Ishikawa (cell line): ENCODE results near the gene ZG16B.

ENCODE experiments used
- CEBPB ChIP-seq: IDR thresholded peaks from 2 replicates; pipeline ENCODE4 v1.6.1; 2012
- CREB1 ChIP-seq: IDR thresholded peaks from 2 replicates; pipeline ENCODE4 v1.6.1; 2012; ENCODE audit warnings: low read depth
- EGR1 ChIP-seq: IDR thresholded peaks from 2 replicates; pipeline ENCODE4 v1.6.1; 2012
- EP300 ChIP-seq: IDR thresholded peaks from 2 replicates; pipeline ENCODE4 v1.6.1; 2012; ENCODE audit warnings: borderline replicate concordance
- FOXM1 ChIP-seq: IDR thresholded peaks from 2 replicates; pipeline ENCODE4 v1.6.1; 2012; ENCODE audit warnings: low read depth, borderline replicate concordance
- NFIC ChIP-seq: IDR thresholded peaks from 2 replicates; pipeline ENCODE4 v1.6.1; 2012
- RAD21 ChIP-seq: IDR thresholded peaks from 2 replicates; pipeline ENCODE4 v1.6.1; 2012; ENCODE audit warnings: low read depth
- TAF1 ChIP-seq: IDR thresholded peaks from 2 replicates; pipeline ENCODE4 v1.6.1; 2012; ENCODE audit warnings: low read depth, mild to moderate bottlenecking
- TCF12 ChIP-seq: IDR thresholded peaks from 2 replicates; pipeline ENCODE4 v1.6.1; 2012; ENCODE audit warnings: low read depth
- TEAD4 ChIP-seq: IDR thresholded peaks from 2 replicates; pipeline ENCODE4 v1.6.1; 2012
- YY1 ChIP-seq: IDR thresholded peaks from 2 replicates; pipeline ENCODE4 v1.6.1; 2012; ENCODE audit warnings: low read depth
- ZBTB7A ChIP-seq: IDR thresholded peaks from 2 replicates; pipeline ENCODE4 v1.6.1; 2012; ENCODE audit warnings: low read depth
- TF ChIP-seq, protein P1 (sequence below): IDR thresholded peaks from 2 replicates; pipeline ENCODE4 v1.6.1; 2012; ENCODE audit warnings: low read depth, mild to moderate bottlenecking
- TF ChIP-seq, protein P2 (sequence below): IDR thresholded peaks from 2 replicates; pipeline ENCODE4 v1.6.1; 2012
- TF ChIP-seq, protein P3 (sequence below): IDR thresholded peaks from 2 replicates; pipeline ENCODE4 v1.6.1; 2012

The ZG16B gene

DNA sequence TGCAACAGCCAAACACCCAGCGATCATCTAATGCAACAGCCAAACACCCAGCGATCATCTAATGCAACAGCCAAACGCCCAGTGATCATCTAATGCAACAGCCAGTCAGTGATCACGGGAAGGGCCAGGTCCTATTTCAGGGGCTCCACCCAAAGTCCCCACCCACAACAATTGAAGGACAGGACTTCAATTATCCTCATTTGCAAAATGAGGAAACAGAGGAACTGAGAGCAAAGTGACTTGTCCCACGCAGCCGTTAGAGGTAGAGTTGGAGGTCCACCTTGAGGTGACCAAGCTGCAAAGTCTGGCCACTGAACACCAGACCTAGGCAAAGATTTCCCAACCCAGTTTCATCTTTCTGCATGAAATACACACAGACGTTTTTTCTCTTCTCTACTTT is 3.7 kb downstream of the ZG16B start:
- TF ChIP-seq EP300 = no peak
- TF ChIP-seq, protein P1, sequence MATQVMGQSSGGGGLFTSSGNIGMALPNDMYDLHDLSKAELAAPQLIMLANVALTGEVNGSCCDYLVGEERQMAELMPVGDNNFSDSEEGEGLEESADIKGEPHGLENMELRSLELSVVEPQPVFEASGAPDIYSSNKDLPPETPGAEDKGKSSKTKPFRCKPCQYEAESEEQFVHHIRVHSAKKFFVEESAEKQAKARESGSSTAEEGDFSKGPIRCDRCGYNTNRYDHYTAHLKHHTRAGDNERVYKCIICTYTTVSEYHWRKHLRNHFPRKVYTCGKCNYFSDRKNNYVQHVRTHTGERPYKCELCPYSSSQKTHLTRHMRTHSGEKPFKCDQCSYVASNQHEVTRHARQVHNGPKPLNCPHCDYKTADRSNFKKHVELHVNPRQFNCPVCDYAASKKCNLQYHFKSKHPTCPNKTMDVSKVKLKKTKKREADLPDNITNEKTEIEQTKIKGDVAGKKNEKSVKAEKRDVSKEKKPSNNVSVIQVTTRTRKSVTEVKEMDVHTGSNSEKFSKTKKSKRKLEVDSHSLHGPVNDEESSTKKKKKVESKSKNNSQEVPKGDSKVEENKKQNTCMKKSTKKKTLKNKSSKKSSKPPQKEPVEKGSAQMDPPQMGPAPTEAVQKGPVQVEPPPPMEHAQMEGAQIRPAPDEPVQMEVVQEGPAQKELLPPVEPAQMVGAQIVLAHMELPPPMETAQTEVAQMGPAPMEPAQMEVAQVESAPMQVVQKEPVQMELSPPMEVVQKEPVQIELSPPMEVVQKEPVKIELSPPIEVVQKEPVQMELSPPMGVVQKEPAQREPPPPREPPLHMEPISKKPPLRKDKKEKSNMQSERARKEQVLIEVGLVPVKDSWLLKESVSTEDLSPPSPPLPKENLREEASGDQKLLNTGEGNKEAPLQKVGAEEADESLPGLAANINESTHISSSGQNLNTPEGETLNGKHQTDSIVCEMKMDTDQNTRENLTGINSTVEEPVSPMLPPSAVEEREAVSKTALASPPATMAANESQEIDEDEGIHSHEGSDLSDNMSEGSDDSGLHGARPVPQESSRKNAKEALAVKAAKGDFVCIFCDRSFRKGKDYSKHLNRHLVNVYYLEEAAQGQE = no peak
- no peak for TF ChIP-seq ZBTB7A
- TF ChIP-seq, protein P2, sequence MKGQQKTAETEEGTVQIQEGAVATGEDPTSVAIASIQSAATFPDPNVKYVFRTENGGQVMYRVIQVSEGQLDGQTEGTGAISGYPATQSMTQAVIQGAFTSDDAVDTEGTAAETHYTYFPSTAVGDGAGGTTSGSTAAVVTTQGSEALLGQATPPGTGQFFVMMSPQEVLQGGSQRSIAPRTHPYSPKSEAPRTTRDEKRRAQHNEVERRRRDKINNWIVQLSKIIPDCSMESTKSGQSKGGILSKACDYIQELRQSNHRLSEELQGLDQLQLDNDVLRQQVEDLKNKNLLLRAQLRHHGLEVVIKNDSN = no peak
- TF ChIP-seq, protein P3, sequence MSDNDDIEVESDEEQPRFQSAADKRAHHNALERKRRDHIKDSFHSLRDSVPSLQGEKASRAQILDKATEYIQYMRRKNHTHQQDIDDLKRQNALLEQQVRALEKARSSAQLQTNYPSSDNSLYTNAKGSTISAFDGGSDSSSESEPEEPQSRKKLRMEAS = no peak

DNA sequence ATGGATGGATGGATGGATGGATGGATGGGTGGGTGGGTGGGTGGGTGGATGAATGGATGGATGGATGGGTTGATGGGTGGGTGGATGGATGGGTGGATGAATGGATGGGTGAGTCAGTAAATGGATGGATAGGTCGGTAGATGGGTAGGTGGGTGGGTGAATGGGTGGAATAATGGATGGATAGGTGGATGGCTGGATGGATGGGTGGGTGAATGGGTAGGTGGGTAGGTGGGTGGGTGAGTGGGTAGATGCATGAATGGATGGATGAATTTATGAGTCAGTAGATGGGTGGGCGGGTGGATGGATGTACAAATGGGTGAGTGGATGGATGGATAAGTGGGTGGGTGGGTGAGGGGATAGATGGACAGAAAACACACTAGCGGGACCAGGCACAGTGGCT is 4.9 kb downstream of the ZG16B start:
- TF ChIP-seq TEAD4 = no peak
- no peak for TF ChIP-seq TAF1
- TF ChIP-seq, protein P3 = no peak
- TF ChIP-seq TCF12 = no peak
- TF ChIP-seq YY1 = no peak
- TF ChIP-seq, protein P2 = no peak
- TF ChIP-seq EP300 = no peak
- no peak for TF ChIP-seq CREB1
- no peak for TF ChIP-seq CEBPB
- TF ChIP-seq NFIC = no peak
- TF ChIP-seq FOXM1 = no peak
- TF ChIP-seq EGR1 = no peak
- TF ChIP-seq, protein P1 = no peak
- TF ChIP-seq RAD21 = no peak
- no peak for TF ChIP-seq ZBTB7A

DNA sequence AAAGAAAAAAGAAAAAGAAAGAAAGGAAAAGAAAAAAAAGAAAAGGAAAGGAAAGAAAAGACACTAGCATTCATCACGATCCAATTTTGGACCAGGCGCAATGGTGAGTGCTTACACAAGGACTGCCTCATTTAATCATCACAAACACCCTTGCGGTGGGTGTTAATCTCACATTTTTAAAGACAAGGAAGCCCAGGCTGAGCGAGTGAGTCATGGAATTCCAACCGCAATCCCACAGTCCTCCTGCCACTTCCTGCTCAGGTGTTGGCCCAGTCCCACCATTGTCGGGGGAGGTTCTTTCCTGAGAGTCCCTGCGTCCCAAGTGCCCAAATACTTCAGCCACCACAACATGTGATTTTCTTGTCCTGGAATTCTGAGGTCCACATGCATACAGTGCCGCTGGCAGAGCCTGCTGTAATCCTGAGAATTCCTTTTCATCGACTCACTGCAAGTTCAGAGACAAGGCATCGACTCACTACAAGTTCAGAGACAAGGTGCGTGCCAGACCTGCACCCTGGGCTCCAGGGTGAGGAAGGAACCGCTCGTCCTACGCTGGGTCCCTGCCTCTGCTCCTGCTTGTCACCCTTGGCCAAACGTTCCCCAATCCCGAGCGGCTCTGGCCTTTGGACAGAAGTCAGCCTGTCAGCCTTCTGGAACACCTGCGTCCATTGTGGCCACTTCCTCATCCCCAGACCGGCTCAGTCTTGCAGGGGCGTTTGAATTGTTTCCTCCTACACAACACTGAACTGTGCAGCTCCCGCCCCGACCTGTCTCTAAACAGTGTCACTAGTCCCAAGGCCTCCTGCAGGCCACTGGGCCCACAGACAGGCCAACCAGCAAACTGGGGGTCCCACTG is 5.8 kb downstream of the ZG16B start:
- TF ChIP-seq EP300 (no peak), RAD21 (no peak), TCF12 (peak; percentile 77; the same call in 1 of the 2 replicates), YY1 (no peak), TEAD4 (peak; percentile 74), EGR1 (no peak), ZBTB7A (peak; percentile 67; the same call in 1 of the 2 replicates), TAF1 (no peak), NFIC (peak; percentile 58; the same call in 1 of the 2 replicates)
- TF ChIP-seq, protein P3 = peak; percentile 52; the same call in 1 of the 2 replicates

DNA sequence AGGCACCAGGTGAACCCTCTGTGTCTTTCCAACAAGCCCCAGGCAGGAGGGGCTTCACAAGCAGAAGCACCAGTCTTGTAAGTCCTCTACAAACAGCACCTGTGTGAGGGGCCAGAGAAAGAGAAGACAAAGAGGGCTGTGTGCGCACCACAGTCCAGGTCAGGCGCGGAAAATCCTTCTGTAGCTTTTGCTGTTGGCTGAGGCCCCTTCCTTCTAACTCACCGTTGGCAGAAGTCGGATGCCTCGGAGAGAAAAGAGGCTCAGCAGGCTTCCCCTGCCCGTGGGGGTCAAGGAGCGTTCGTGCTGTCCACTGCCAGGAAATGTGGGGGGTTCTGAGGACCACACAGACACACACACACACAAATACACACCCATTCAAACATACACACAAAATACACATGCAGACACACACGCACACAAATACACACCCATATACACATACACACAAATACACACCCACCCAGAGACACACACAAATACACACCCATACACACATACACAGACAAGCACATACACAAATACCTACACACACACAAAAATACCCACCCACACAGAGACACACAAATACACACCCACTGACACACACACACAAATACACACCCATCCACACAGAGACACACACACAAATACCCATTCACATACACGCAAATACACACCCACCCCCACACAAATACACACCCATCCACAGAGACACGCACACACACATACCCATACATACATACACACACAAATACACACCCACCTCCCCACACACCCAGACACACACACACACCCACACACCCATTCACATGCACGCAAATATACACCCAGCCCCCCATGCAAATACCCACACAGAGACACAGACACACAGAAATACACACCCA is 6.8 kb downstream of the ZG16B start:
- TF ChIP-seq, protein P1 = no peak
- no peak for TF ChIP-seq FOXM1
- TF ChIP-seq EGR1 = no peak
- no peak for TF ChIP-seq YY1
- TF ChIP-seq NFIC = no peak
- no peak for TF ChIP-seq RAD21
- TF ChIP-seq EP300 = no peak
